Thyroid gland (tissue), 4 donors: ENCODE data around the gene USP21. TPM values are rescaled to one million over a fixed set of nuclear protein-coding genes. Genes with fewer than 3 reads are reported as not detected.

Experiments
- DNase-seq, 2 donors: peaks; one replicate each; pipeline ENCODE4 v3.0.0-alpha.2; 2019
- H3K27ac ChIP-seq, 3 donors: fragments of 200-600 bp; sonication (generic); 1 replicate in 2 of 3; 2 replicates in 1 of 3; pipeline ENCODE4 v1.5.1; 2016 to 2019; ENCODE audit warnings: mild to moderate bottlenecking in 1 of 3, moderate library complexity in 1 of 3
- H3K27me3 ChIP-seq: fragments of 200-600 bp; sonication (generic); one replicate; pipeline ENCODE4 v1.5.1; 2019
- H3K36me3 ChIP-seq, 2 donors: fragments of 200-600 bp; sonication (generic); one replicate each; pipeline ENCODE4 v1.5.1; 2016 to 2019
- H3K4me1 ChIP-seq, 2 donors: fragments of 200-600 bp; sonication (generic); one replicate each; pipeline ENCODE4 v1.5.1; 2017 to 2019
- H3K4me3 ChIP-seq, 3 donors: fragments of 200-600 bp; sonication (generic); replicated peaks in 1 of 3; 1 replicate in 2 of 3; 2 replicates in 1 of 3; pipeline ENCODE4 v1.5.1; 2016; ENCODE audit warnings: mild to moderate bottlenecking in 1 of 3
- H3K9me3 ChIP-seq: fragments of 200-600 bp; sonication (generic); one replicate; pipeline ENCODE4 v1.5.1; 2017
- POLR2A ChIP-seq, 2 donors: fragments of 450-650 bp; IDR thresholded peaks; one replicate each; pipeline ENCODE4 v1.6.1; 2017; ENCODE audit warnings: antibody characterized with exemption in 2 of 2, mild to moderate bottlenecking in 2 of 2, moderate library complexity in 1 of 2
- WGBS, 2 donors: methylation state at CpG; one replicate each; pipeline ENCODE4 v1.1.5; 2017; 5-methylcytosine and 5-hydroxymethylcytosine counted together
- intact Hi-C: fragments of 100-400 bp; cut with DNase I; formaldehyde crosslinking; loops from one replicate; pipeline ENCODE4 v1.15.1; 2023
- total RNA-seq, 4 donors: library from RNA; depleted of rRNA; stranded (reverse); fragments of >200 nt; gene quantifications; one replicate each; pipeline ENCODE4 v1.2.3, GENCODE V29; 2016
- TF ChIP-seq, protein P1 (sequence below), 6 experiments: fragments of 200-600 bp in 3 of 6; fragments of 450-650 bp in 3 of 6; sonication (generic) in 3 of 6; IDR thresholded peaks; one replicate each; pipeline ENCODE4 v1.5.1; 2016 to 2019; ENCODE audit warnings: antibody characterized with exemption in 6 of 6, mild to moderate bottlenecking in 2 of 6, inconsistent platforms in 1 of 6, moderate library complexity in 1 of 6

Gene USP21
- total RNA-seq, 4 donors from 2014 or later = 21.2 to 27.6 (median 23.0) TPM

DNA sequence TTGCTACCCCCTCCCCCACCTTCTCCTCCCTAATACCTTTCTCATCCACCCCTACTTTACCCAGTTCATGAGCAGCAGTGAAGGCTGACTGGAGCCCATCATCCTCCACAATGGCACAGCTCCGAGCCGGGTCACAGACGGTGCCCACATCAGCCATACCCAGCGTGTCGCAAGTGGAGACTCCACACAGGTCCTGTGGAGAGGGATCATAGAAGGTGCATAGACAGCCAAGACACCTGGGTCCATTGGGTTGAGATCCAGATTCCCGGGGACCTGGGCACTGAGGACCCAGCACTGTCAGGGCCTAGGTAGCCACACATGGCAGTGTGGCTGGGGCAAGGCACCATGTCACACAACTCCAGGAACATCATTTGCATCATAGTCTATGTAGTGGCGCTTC lies 36.8 kb downstream of the USP21 start:
- H3K9me3 ChIP-seq = no peaks in the 10 kb centered on the region
- TF ChIP-seq POLR2A (IDR thresholded peaks at IDR 0.05) = no peak
- TF ChIP-seq, protein P1, sequence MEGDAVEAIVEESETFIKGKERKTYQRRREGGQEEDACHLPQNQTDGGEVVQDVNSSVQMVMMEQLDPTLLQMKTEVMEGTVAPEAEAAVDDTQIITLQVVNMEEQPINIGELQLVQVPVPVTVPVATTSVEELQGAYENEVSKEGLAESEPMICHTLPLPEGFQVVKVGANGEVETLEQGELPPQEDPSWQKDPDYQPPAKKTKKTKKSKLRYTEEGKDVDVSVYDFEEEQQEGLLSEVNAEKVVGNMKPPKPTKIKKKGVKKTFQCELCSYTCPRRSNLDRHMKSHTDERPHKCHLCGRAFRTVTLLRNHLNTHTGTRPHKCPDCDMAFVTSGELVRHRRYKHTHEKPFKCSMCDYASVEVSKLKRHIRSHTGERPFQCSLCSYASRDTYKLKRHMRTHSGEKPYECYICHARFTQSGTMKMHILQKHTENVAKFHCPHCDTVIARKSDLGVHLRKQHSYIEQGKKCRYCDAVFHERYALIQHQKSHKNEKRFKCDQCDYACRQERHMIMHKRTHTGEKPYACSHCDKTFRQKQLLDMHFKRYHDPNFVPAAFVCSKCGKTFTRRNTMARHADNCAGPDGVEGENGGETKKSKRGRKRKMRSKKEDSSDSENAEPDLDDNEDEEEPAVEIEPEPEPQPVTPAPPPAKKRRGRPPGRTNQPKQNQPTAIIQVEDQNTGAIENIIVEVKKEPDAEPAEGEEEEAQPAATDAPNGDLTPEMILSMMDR (IDR thresholded peaks at IDR 0.05) = no peak
- H3K27me3 ChIP-seq = no peaks in the 10 kb centered on the region
- peak overlapping the region in 2 of 3 donors; percentile 94 to 96 for H3K27ac ChIP-seq
- DNase-seq = no peak
- H3K4me1 ChIP-seq = peaks cover 8 to 28% of the 10 kb centered on the region in 2 donors
- peak overlapping the region in 1 of 3 donors; percentile 38 for H3K4me3 ChIP-seq
- intact Hi-C loops = loop anchor here (10.0 kb wide), 1 partner anchor 189 kb away; no protein-coding TSS in a partner anchor
- H3K36me3 ChIP-seq = no peaks in the 10 kb centered on the region
- 88 to 96% methylated on average over 6 to 7 of the region's 7 CpGs for WGBS, 2 donors

DNA sequence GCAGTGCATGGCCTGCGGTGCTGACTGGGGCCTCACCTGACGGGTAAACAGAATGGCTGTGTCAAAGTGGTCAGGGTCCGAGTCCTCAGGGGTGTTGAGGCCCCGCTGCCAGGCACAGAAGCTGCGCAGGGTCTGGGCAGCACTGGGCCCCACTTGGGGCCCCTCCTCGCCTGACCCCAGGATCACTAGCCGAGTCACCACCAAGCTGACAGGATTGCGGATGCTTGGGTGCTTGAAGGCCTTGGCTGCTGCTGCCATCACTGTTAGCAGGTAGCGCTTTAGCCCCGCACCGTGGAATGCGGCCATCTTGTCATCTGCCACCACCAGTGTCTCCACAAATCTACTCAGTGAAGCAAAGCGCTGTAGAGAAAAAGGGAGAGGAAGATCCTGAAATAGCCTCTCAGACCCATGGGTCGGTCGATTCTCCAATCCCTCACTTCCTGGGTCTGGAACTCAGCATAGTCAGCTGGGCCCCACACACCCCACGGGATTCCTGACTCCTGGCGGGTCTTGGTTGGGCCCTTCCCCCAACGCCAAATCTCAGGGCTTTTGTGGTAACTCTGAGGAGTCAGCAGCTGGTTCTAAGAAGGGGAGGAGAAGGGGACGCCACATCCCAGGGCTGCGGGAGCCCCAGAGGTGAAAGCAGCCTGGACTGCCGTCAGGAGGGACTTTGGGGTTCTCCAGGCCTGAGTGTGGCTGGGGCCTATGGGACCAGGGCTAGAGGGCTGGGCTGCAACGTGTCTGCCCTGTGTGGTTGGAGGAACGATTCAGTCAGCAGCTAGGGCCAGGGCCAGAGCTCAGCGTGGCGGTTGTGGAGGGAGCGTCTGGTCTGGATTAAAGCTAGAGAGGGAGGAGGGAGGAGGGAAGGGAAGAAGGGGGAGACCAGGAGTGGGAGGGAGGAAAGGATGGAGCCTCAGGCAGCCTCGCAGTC lies 37.5 kb downstream of the USP21 start:
- H3K27ac ChIP-seq = peak overlapping the region in 2 of 3 donors; percentile 94 to 96

DNA sequence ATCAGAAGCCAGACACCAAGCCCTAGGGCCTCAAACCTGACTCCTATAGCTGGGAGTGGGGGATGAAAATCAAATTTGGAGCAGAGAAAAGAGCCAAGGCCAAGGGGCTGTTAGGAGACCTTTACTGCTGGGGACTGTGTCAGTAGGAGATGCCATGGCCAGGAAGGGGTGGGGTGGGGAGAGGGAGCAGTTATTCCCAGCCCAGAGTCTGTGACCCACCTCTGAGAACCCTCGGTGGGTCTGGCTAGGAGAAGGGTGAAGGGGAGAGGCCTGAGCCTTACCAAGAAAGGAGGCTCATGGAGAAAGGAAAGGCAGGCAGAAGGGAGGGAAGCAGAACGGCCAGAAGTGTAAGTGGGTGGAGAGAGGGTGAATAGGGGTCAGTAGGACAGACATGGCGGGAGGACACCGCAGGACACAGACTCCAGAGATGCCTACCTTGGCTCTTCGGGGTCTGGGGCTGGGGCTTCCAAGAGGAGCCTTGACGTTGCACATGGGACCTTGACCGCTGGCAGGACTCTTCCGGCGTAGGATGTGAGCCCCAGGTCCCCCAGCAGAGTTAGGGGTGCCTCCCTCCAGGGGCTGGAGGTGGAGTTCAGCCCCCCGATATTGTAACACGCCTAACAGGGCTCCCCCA lies 38.4 kb downstream of the USP21 start:
- Histone ChIP-seq H3K27me3 (no peaks in the 10 kb centered on the region), H3K27ac (peak overlapping the region; percentile 27 to 96 (median 94)), H3K36me3 (no peaks in the 10 kb centered on the region), H3K9me3 (no peaks in the 10 kb centered on the region), H3K4me3 (peak overlapping the region in 1 of 3 donors; percentile 38), H3K4me1 (peaks cover 8 to 37% of the 10 kb centered on the region in 2 donors)
- 61 to 73% methylated on average over 6 to 9 of the region's 11 CpGs for WGBS, 2 donors
- TF ChIP-seq POLR2A (IDR thresholded peaks at IDR 0.05) = no peak
- TF ChIP-seq, protein P1 (IDR thresholded peaks at IDR 0.05) = no peak
- intact Hi-C loops = loop anchor here (10.0 kb wide), 1 partner anchor 187 kb away; no protein-coding TSS in a partner anchor
- DNase-seq = no peak

More for the DNA sequence above, 37.5 kb downstream of the USP21 start:
- Histone ChIP-seq H3K4me1 (peaks cover 8 to 35% of the 10 kb centered on the region in 2 donors), H3K4me3 (peak overlapping the region in 1 of 3 donors; percentile 38), H3K27me3 (no peaks in the 10 kb centered on the region), H3K36me3 (no peaks in the 10 kb centered on the region), H3K9me3 (no peaks in the 10 kb centered on the region)
- WGBS, 2 donors = 63 to 72% methylated on average over 20 to 27 of the region's 27 CpGs
- TF ChIP-seq POLR2A (IDR thresholded peaks at IDR 0.05) = no peak
- TF ChIP-seq, protein P1 (IDR thresholded peaks at IDR 0.05) = no peak
- no peak for DNase-seq
- intact Hi-C loops = loop anchor here (10.0 kb wide), 1 partner anchor 188 kb away; no protein-coding TSS in a partner anchor

DNA sequence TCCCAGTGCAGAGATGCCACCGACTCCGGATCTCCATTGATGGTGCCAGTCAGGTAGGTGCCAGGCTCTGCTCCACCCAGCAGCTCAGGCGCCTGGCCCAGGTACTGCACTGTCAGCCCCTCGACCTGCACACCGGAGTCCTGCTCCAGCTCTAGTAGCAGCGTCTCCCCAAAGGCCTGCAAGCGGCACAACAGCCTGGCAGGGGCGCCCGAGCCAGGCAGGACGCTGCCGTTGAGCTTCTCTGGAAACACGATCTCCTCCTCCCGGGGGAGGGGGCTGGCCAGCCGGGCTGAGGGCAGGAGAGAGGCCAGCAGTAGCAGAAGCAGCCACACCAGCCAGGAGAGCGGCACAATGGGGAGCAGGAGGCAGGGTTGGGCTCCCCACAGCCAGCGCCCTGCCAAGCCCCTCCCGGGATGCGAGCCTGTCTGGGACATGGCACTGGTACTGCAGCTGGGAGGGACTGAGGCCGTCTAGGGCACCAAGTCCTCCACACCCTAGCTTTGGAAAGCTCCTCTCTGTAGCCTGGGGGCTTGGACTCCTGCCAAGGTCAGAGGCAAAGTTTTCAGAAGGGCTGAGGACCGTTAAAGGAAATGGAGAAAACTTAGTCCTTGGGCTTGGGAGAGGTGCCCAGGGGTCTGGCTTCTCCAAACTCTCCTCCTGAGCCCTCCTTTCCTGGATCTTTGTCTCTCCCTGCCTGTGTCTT lies 39.0 kb downstream of the USP21 start:
- TF ChIP-seq POLR2A (IDR thresholded peaks at IDR 0.05) = no peak
- TF ChIP-seq, protein P1 (IDR thresholded peaks at IDR 0.05) = no peak

More for the DNA sequence above, 39.0 kb downstream of the USP21 start:
- Histone ChIP-seq H3K4me1 (peaks cover 15 to 38% of the 10 kb centered on the region in 2 donors), H3K9me3 (no peaks in the 10 kb centered on the region), H3K27ac (peak overlapping the region; percentile 27 to 96 (median 94)), H3K27me3 (no peaks in the 10 kb centered on the region), H3K4me3 (peak overlapping the region in 1 of 3 donors; percentile 38), H3K36me3 (no peaks in the 10 kb centered on the region)
- 1% methylated on average over 4 of the region's 20 CpGs; no CpG with 5 or more reads in 1 of the 2 donors for WGBS, 2 donors
- no peak for DNase-seq
- intact Hi-C loops = loop anchor here (10.0 kb wide), 1 partner anchor 186 kb away; no protein-coding TSS in a partner anchor
